Neural cell (in vitro differentiated cells): ENCODE measurements around the gene ABHD12B. TPM values are rescaled to one million over a fixed set of nuclear protein-coding genes. Genes with fewer than 3 reads are reported as not detected.

Experiments used
- H2AFZ ChIP-seq: fragments of 200-600, 300-800 bp; sonication (generic), shearing (Covaris generic); 2 replicates; pipeline ENCODE4 v1.6.0; 2014; ENCODE audit warnings: low read depth, mild to moderate bottlenecking, antibody characterized with exemption, low read length, moderate library complexity
- H3F3A ChIP-seq: fragments of 200-600 bp; shearing (Covaris generic); 2 replicates; pipeline ENCODE4 v1.6.1; 2016; ENCODE audit warnings: mild to moderate bottlenecking, moderate library complexity, mixed read lengths, antibody characterized with exemption, low read length; ENCODE audit not compliant: insufficient read depth, poor library complexity, severe bottlenecking
- H3K27ac ChIP-seq: fragments of 200-600, 300-800 bp; sonication (generic), shearing (Covaris generic); 2 replicates; pipeline ENCODE4 v1.5.1; 2014; ENCODE audit warnings: mild to moderate bottlenecking, low read length, moderate library complexity
- H3K27me3 ChIP-seq: fragments of 300-800, 200-600 bp; sonication (generic), shearing (Covaris generic); 2 replicates; pipeline ENCODE4 v1.6.0; 2014; ENCODE audit warnings: mild to moderate bottlenecking, low read depth, low read length, moderate library complexity; ENCODE audit not compliant: insufficient read depth
- H3K36me3 ChIP-seq: fragments of 300-800, 200-600 bp; sonication (generic), shearing (Covaris generic); 2 replicates; pipeline ENCODE4 v1.5.1; 2014; ENCODE audit warnings: mild to moderate bottlenecking, antibody characterized with exemption, low read length, moderate library complexity; ENCODE audit not compliant: insufficient read depth
- H3K4me2 ChIP-seq: fragments of 300-800, 200-600 bp; sonication (generic), shearing (Covaris generic); 2 replicates; pipeline ENCODE4 v1.6.0; 2014; ENCODE audit warnings: mild to moderate bottlenecking, low read length
- H3K4me3 ChIP-seq: fragments of 300-800, 200-600 bp; sonication (generic), shearing (Covaris generic); 2 replicates; pipeline ENCODE4 v1.5.1; 2014; ENCODE audit warnings: mild to moderate bottlenecking, low read length, moderate library complexity
- H3K79me2 ChIP-seq: fragments of 200-600 bp; shearing (Covaris generic); replicated peaks from 2 replicates; pipeline ENCODE4 v1.6.0; 2014; ENCODE audit warnings: mild to moderate bottlenecking, low read length, moderate library complexity; ENCODE audit not compliant: insufficient read depth
- H3K9ac ChIP-seq: fragments of 300-800, 200-600 bp; sonication (generic), shearing (Covaris generic); 2 replicates; pipeline ENCODE4 v1.6.1; 2016; ENCODE audit warnings: mild to moderate bottlenecking, low read length, mixed read lengths
- H3K9me2 ChIP-seq: fragments of 200-600 bp; shearing (Covaris generic); 2 replicates; pipeline ENCODE4 v1.6.1; 2016; ENCODE audit warnings: mild to moderate bottlenecking, low read length, mixed read lengths; ENCODE audit not compliant: insufficient read depth
- H3K9me3 ChIP-seq: fragments of 200-600, 300-800 bp; sonication (generic), shearing (Covaris generic); 2 replicates; pipeline ENCODE4 v1.6.1; 2016; ENCODE audit warnings: mild to moderate bottlenecking, mixed run types, low read length, moderate library complexity, mixed read lengths
- H4K20me1 ChIP-seq: fragments of 200-600 bp; shearing (Covaris generic); 2 replicates; pipeline ENCODE4 v1.6.1; 2016; ENCODE audit warnings: mild to moderate bottlenecking, mixed run types; ENCODE audit not compliant: insufficient read depth
- EP300 ChIP-seq: fragments of 450-650 bp; conservative IDR thresholded peaks from 2 replicates; pipeline ENCODE4 v1.6.1; 2014; ENCODE audit warnings: antibody characterized with exemption, mild to moderate bottlenecking, moderate library complexity; ENCODE audit not compliant: poor library complexity, severe bottlenecking
- EZH2 ChIP-seq: fragments of 200-600, 300-800 bp; shearing (Covaris generic), sonication (generic); IDR thresholded peaks from 2 replicates; pipeline ENCODE4 v1.6.1; 2014; ENCODE audit warnings: antibody characterized with exemption, low read length, borderline replicate concordance, mild to moderate bottlenecking; ENCODE audit not compliant: insufficient read depth, poor library complexity, severe bottlenecking
- MXI1 ChIP-seq: fragments of 450-650 bp; conservative IDR thresholded peaks from 2 replicates; pipeline ENCODE4 v1.6.1; 2014; ENCODE audit warnings: antibody characterized with exemption, mild to moderate bottlenecking; ENCODE audit not compliant: poor library complexity, severe bottlenecking
- POLR2AphosphoS5 ChIP-seq: IDR thresholded peaks from 2 replicates; pipeline ENCODE4 v1.6.1; 2012
- RAD21 ChIP-seq: fragments of 450-650 bp; conservative IDR thresholded peaks from 2 replicates; pipeline ENCODE4 v1.6.1; 2014; ENCODE audit warnings: antibody characterized with exemption, mild to moderate bottlenecking, moderate library complexity
- REST ChIP-seq: IDR thresholded peaks from 2 replicates; pipeline ENCODE4 v1.6.1; 2012; ENCODE audit warnings: borderline replicate concordance
- SMC3 ChIP-seq: fragments of 450-650 bp; conservative IDR thresholded peaks from 2 replicates; pipeline ENCODE4 v1.6.1; 2014; ENCODE audit warnings: antibody characterized with exemption, mild to moderate bottlenecking, moderate library complexity; ENCODE audit not compliant: poor library complexity
- TAF1 ChIP-seq: IDR thresholded peaks from 2 replicates; pipeline ENCODE4 v1.6.1; 2012; ENCODE audit warnings: low read depth
- polyA plus RNA-seq: library from polyadenylated mRNA; depleted of rRNA; stranded (reverse); fragments of >200 nt; gene quantifications from 2 replicates; pipeline ENCODE4 v1.2.3, GENCODE V29; 2014
- TF ChIP-seq, protein P1 (sequence below): fragments of 450-650 bp; IDR thresholded peaks from 2 replicates; pipeline ENCODE4 v1.5.1; 2014; ENCODE audit warnings: antibody characterized with exemption, mild to moderate bottlenecking, moderate library complexity; ENCODE audit not compliant: poor library complexity, severe bottlenecking

Gene ABHD12B
- polyA plus RNA-seq, 1 donor from 2014 or later, result not detected

DNA sequence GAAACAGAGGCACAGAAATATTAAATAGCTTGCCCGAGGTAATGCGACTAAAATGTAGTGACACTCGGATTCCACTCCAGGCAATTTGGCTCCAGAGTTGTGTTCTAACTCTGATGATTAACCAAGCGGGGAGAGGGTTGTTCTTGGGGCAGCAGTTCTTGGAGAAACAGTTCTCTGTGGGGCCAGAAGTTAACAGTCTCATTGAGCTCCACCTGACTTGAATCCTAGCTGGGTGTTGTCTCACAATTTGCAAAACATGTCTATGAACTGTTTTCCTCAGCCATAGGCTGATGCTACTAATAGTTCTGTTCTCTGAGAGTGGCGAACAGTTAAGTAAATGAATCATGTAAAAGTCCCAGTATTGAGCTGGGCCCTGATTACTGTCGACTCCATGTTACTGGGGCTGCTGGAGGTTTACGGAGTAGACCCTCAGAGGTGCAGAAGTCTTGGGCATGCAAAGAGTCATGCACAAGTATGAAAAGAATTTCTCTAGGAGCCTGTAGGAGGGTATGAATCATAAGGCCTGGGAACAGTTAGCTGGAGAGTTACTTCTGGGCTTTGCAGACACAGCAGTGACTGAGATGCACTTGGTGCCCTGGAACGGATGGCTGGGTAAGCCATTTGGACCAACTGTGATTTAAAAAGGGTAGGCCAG is 25.5 kb upstream of the ABHD12B start:
- Histone ChIP-seq H3K27me3 (no peaks in the 10 kb centered on the region), H3K79me2 (no peaks in the 10 kb centered on the region), H3K9me2 (no peaks in the 10 kb centered on the region), H3K9me3 (no peaks in the 10 kb centered on the region), H3F3A (no peaks in the 10 kb centered on the region), H2AFZ (no peak overlapping the region), H3K9ac (no peak overlapping the region), H3K36me3 (no peaks in the 10 kb centered on the region), H3K4me3 (no peak overlapping the region), H3K27ac (no peak overlapping the region), H3K4me2 (no peak overlapping the region), H4K20me1 (no peaks in the 10 kb centered on the region)
- TF ChIP-seq EP300 (no peak), TAF1 (no peak), POLR2AphosphoS5 (no peak), MXI1 (no peak), EZH2 (no peak), REST (no peak), SMC3 (no peak), RAD21 (no peak)
- TF ChIP-seq, protein P1, sequence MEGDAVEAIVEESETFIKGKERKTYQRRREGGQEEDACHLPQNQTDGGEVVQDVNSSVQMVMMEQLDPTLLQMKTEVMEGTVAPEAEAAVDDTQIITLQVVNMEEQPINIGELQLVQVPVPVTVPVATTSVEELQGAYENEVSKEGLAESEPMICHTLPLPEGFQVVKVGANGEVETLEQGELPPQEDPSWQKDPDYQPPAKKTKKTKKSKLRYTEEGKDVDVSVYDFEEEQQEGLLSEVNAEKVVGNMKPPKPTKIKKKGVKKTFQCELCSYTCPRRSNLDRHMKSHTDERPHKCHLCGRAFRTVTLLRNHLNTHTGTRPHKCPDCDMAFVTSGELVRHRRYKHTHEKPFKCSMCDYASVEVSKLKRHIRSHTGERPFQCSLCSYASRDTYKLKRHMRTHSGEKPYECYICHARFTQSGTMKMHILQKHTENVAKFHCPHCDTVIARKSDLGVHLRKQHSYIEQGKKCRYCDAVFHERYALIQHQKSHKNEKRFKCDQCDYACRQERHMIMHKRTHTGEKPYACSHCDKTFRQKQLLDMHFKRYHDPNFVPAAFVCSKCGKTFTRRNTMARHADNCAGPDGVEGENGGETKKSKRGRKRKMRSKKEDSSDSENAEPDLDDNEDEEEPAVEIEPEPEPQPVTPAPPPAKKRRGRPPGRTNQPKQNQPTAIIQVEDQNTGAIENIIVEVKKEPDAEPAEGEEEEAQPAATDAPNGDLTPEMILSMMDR, result no peak

- Histone ChIP-seq H3K9me2 (no peaks in the 10 kb centered on the region), H3K4me3 (no peak overlapping the region), H4K20me1 (no peaks in the 10 kb centered on the region), H3F3A (no peaks in the 10 kb centered on the region), H3K9ac (no peak overlapping the region), H2AFZ (no peak overlapping the region), H3K36me3 (no peaks in the 10 kb centered on the region), H3K4me2 (no peak overlapping the region), H3K9me3 (no peaks in the 10 kb centered on the region), H3K27me3 (no peaks in the 10 kb centered on the region), H3K27ac (no peak overlapping the region), H3K79me2 (no peaks in the 10 kb centered on the region)
- TF ChIP-seq POLR2AphosphoS5 (no peak), TAF1 (no peak), EP300 (no peak), MXI1 (no peak), EZH2 (no peak), REST (no peak), RAD21 (no peak), SMC3 (no peak)
- TF ChIP-seq, protein P1, result no peak
Observed at GRCh38 chr14:50853891-50854290, 18.0 kb upstream of the ABHD12B start.
